ENCODE measurements around the gene NUP93. TPM values are rescaled to one million over a fixed set of nuclear protein-coding genes. Genes with fewer than 3 reads are reported as not detected.

Gene NUP93
- total RNA-seq, 3 donors from 2014 or later, result 29.4 to 48.8 (median 32.6) TPM

DNA sequence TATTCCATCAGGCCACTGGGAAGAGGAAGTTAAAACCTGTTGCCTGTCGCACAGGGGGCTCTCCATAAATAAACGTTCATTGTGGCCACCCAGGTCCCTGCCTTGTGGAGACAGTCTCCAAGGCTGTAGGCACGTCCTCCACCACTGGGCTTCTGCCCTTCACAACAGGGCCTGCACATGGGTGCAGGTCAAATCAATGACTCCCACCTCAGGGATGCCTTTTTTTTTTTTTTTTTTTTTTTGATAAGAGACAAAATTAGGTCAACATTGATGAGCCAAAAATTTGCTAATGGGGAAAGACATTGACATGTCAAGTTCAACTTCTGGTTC is 122.4 kb downstream of the NUP93 start:
- Histone ChIP-seq H3K27ac (no peak overlapping the region), H3K27me3 (no peaks in the 10 kb centered on the region), H3K4me1 (peaks cover 0 to 7% of the 10 kb centered on the region in 2 donors), H3K4me3 (no peak overlapping the region), H3K36me3 (no peaks in the 10 kb centered on the region), H3K9me3 (no peaks in the 10 kb centered on the region)
- TF ChIP-seq POLR2AphosphoS5 (IDR thresholded peaks at IDR 0.05) (no peak), POLR2A (IDR thresholded peaks at IDR 0.05) (no peak)
- TF ChIP-seq, protein P1, sequence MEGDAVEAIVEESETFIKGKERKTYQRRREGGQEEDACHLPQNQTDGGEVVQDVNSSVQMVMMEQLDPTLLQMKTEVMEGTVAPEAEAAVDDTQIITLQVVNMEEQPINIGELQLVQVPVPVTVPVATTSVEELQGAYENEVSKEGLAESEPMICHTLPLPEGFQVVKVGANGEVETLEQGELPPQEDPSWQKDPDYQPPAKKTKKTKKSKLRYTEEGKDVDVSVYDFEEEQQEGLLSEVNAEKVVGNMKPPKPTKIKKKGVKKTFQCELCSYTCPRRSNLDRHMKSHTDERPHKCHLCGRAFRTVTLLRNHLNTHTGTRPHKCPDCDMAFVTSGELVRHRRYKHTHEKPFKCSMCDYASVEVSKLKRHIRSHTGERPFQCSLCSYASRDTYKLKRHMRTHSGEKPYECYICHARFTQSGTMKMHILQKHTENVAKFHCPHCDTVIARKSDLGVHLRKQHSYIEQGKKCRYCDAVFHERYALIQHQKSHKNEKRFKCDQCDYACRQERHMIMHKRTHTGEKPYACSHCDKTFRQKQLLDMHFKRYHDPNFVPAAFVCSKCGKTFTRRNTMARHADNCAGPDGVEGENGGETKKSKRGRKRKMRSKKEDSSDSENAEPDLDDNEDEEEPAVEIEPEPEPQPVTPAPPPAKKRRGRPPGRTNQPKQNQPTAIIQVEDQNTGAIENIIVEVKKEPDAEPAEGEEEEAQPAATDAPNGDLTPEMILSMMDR (IDR thresholded peaks at IDR 0.05), result no peak
- no peak for DNase-seq (ENCODE audit: low spot score in 2 of 2)
- intact Hi-C loops (cut with DNase I; ENCODE audit: low total_unique reads), result no loop called here

DNA sequence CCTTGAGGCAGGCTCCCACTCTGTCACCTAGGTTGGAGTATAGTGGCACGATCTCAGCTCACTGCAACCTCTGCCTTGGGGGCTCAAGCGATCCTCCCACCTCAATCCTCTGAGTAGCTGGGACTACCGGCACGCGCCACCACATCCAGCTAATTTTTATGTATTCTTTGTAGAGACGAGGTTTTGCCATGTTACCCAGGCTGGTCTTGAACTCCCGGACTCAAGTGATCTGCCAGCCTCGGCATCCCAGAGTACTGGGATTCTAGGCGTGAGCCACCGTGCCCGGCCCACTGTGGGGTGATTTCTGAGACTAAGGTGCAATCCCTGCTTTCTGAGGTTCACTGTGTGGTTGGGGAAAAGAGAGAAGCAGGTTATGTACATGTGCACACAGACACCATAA is 123.0 kb downstream of the NUP93 start:
- no peak overlapping the region for H3K27ac ChIP-seq
- no peaks in the 10 kb centered on the region for H3K27me3 ChIP-seq
- DNase-seq (ENCODE audit: low spot score in 2 of 2), result no peak
- peaks cover 0 to 7% of the 10 kb centered on the region in 2 donors for H3K4me1 ChIP-seq
- intact Hi-C loops (cut with DNase I; ENCODE audit: low total_unique reads), result no loop called here
- no peak overlapping the region for H3K4me3 ChIP-seq
- TF ChIP-seq POLR2AphosphoS5 (IDR thresholded peaks at IDR 0.05), result no peak
- H3K9me3 ChIP-seq, result no peaks in the 10 kb centered on the region
- no peaks in the 10 kb centered on the region for H3K36me3 ChIP-seq

DNA sequence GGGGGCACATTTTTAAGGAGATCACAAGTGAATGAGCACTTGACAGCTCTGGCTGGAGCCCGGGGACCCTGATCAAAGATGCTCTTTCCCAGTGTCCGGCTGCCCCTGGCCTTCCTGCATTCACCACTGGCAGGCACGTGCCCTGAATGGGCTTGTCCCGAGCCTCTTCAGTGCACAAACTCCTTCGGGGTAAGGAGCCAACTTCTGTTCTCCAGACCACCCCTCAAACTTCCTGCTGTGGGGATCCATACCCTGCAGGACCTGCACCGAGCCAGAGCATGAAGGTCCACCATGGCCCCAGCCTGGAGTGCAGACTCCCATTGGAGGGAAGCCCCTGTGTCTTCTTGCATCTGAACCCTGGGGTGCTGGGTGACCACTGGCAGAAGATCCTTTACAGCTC is 125.3 kb downstream of the NUP93 start:
- no peaks in the 10 kb centered on the region for H3K27me3 ChIP-seq
- intact Hi-C loops (cut with DNase I; ENCODE audit: low total_unique reads), result no loop called here
- TF ChIP-seq POLR2A (IDR thresholded peaks at IDR 0.05), result no peak
- TF ChIP-seq, protein P1 (IDR thresholded peaks at IDR 0.05), result no peak
- no peak for TF ChIP-seq POLR2AphosphoS5 (IDR thresholded peaks at IDR 0.05)
- H3K4me1 ChIP-seq, result no peaks in the 10 kb centered on the region
- H3K27ac ChIP-seq, result no peak overlapping the region
- DNase-seq (ENCODE audit: low spot score in 2 of 2), result no peak
- H3K36me3 ChIP-seq, result no peaks in the 10 kb centered on the region
- no peaks in the 10 kb centered on the region for H3K9me3 ChIP-seq
- no peak overlapping the region for H3K4me3 ChIP-seq

DNA sequence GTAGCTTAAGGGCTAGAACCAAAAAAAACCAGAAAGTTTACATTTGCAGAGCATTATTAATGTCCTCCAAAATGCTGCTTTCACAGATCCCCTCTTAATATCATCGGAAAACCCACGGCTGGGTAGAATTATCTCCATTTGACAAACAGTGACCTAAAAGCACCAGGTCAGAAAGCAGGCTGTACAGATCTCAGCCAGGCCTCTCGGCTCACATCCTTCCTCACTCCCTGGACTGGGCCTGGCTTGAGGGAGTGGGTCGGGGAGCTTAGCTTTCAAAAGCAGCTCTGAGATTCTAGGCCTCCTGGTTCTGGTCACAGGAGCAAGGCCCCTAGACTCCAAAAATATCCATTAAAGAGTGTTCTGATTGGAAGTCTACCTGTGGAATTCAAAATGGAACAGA is 126.0 kb downstream of the NUP93 start:
- TF ChIP-seq, protein P1 (IDR thresholded peaks at IDR 0.05), result no peak
- no peak for TF ChIP-seq POLR2AphosphoS5 (IDR thresholded peaks at IDR 0.05)
- no peak for TF ChIP-seq POLR2A (IDR thresholded peaks at IDR 0.05)
- Histone ChIP-seq H3K9me3 (no peaks in the 10 kb centered on the region), H3K36me3 (no peaks in the 10 kb centered on the region), H3K4me3 (no peak overlapping the region), H3K27ac (no peak overlapping the region), H3K4me1 (no peaks in the 10 kb centered on the region), H3K27me3 (no peaks in the 10 kb centered on the region)
- intact Hi-C loops (cut with DNase I; ENCODE audit: low total_unique reads), result no loop called here
- DNase-seq (ENCODE audit: low spot score in 2 of 2), result no peak

DNA sequence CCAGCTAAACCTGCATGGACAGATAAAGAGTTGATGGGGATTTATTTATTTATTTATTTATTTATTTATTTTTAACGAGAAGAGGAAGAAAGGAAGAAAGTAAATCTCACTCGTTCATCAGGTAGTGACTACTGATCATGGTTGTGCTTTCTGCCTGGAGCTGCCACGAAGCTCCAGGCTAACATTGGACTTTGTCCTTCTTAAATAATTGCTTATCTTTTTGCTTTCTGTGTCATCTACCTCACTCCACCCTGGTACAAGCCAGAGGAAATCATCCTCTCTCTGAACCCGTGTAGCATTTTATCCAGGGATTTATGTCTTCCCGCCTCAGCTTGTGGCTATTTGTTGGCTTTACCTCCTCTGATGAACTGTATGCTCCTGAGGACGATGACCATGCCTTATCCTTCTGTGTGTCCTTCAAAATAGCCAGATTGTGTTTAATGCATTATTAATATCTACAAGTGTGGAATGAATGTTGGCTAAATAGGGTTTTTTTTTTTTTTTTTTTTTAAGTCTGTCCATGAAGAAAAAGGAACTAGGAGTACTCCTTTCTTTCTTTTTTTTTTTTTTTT is 127.0 kb downstream of the NUP93 start:
- H3K27ac ChIP-seq, result no peak overlapping the region
- no peaks in the 10 kb centered on the region for H3K9me3 ChIP-seq
- no peaks in the 10 kb centered on the region for H3K36me3 ChIP-seq
- TF ChIP-seq POLR2A (IDR thresholded peaks at IDR 0.05), result no peak
- TF ChIP-seq POLR2AphosphoS5 (IDR thresholded peaks at IDR 0.05), result no peak
- TF ChIP-seq, protein P1 (IDR thresholded peaks at IDR 0.05), result no peak
- intact Hi-C loops (cut with DNase I; ENCODE audit: low total_unique reads), result no loop called here
- no peaks in the 10 kb centered on the region for H3K4me1 ChIP-seq
- DNase-seq (ENCODE audit: low spot score in 2 of 2), result no peak
- no peak overlapping the region for H3K4me3 ChIP-seq
- H3K27me3 ChIP-seq, result no peaks in the 10 kb centered on the region

DNA sequence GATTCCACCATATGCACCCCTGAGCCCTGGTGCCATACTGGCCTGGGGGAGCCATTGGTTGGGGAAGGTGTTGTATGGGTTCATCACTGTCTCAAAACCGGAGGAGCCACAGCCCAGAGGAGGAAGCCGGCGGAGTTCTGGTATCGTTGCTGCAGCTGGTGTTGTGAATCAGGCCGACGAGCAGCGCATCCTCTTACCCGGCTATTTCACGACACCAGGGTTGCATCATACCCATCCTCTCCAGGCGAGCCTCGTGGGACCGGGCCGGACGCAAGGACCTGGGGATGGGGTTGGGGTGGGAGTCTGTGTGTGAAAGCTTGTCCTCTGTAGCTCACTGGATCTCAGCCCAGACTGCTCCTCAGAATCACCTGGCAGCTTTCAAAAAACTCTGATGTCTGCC is 128.4 kb downstream of the NUP93 start:
- H3K4me1 ChIP-seq, result no peaks in the 10 kb centered on the region
- TF ChIP-seq POLR2A (IDR thresholded peaks at IDR 0.05), result no peak
- TF ChIP-seq POLR2AphosphoS5 (IDR thresholded peaks at IDR 0.05), result no peak
- TF ChIP-seq, protein P1 (IDR thresholded peaks at IDR 0.05), result no peak
- intact Hi-C loops (cut with DNase I; ENCODE audit: low total_unique reads), result no loop called here

More for the DNA sequence above, 128.4 kb downstream of the NUP93 start:
- H3K4me3 ChIP-seq, result no peak overlapping the region
- H3K36me3 ChIP-seq, result no peaks in the 10 kb centered on the region
- no peaks in the 10 kb centered on the region for H3K9me3 ChIP-seq
- H3K27me3 ChIP-seq, result no peaks in the 10 kb centered on the region
- no peak overlapping the region for H3K27ac ChIP-seq
- DNase-seq (ENCODE audit: low spot score in 2 of 2), result no peak
